ENCODE results near the gene ERICH6B. TPM values are rescaled to one million over a fixed set of nuclear protein-coding genes. Genes with fewer than 3 reads are reported as not detected.
A peak's percentile ranks its signal among the peaks of the same experiment; 100 is the strongest.

The ERICH6B gene
- polyA plus RNA-seq, 1 experiment = not detected

DNA sequence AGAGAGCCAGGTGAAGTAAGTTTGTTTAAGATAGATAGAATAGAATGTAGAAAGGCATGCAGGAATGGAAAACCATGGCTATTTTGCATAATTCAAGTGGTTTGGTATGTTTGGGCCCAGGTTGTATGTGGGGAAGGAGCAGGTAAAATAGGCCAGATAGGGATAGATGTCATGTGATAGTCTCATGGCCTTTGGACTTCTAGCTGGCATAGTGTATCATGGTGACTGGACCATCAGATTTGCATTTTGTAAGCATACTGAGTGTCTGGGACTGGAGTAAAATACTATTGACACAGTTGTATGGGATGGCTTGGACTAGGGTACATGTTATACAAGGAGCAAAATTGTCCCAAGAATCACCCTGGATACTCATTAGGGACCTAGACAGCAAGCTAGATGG lies 111.9 kb downstream of the ERICH6B start:
- CTCF ChIA-PET = interaction anchor here (1.3 kb wide), 1 partner anchor 18 kb away, joined by 4 read pairs; no protein-coding TSS in a partner anchor
- Histone ChIP-seq H3K4me3 (ENCODE audit: low read depth, low read length) (no peak overlapping the region), H3K36me3 (ENCODE audit: control insufficient read depth, insufficient read depth, low read length) (peaks cover 14% of the 10 kb centered on the region), H3K27me3 (ENCODE audit: control insufficient read depth, insufficient read depth, low read length) (no peaks in the 10 kb centered on the region)
- TF ChIP-seq, protein P1, sequence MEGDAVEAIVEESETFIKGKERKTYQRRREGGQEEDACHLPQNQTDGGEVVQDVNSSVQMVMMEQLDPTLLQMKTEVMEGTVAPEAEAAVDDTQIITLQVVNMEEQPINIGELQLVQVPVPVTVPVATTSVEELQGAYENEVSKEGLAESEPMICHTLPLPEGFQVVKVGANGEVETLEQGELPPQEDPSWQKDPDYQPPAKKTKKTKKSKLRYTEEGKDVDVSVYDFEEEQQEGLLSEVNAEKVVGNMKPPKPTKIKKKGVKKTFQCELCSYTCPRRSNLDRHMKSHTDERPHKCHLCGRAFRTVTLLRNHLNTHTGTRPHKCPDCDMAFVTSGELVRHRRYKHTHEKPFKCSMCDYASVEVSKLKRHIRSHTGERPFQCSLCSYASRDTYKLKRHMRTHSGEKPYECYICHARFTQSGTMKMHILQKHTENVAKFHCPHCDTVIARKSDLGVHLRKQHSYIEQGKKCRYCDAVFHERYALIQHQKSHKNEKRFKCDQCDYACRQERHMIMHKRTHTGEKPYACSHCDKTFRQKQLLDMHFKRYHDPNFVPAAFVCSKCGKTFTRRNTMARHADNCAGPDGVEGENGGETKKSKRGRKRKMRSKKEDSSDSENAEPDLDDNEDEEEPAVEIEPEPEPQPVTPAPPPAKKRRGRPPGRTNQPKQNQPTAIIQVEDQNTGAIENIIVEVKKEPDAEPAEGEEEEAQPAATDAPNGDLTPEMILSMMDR (IDR thresholded peaks at IDR 0.05; ENCODE audit: insufficient read depth, low read depth, low read length) = no peak
- POLR2A ChIA-PET = no interaction called here
- no peak for DNase-seq (ENCODE audit: low read depth)

DNA sequence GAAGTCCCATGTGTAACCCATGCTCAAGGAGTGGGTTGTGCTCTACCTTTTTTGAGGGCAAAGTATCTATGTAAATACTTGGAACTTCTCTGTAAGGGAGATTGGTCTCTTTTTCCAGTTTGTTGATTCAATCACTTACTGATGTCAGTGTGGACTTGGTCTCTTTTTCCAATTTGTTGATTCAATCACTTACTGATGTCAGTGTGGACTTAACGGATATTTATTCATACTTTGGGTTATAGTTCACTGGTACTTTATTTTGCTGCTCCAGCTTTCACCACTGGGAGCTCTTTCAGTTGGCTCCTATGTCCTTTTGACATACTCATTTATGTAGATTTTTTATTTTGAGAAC lies 114.4 kb downstream of the ERICH6B start:
- peaks cover 13% of the 10 kb centered on the region for H3K36me3 ChIP-seq (ENCODE audit: control insufficient read depth, insufficient read depth, low read length)
- no peaks in the 10 kb centered on the region for H3K27me3 ChIP-seq (ENCODE audit: control insufficient read depth, insufficient read depth, low read length)
- TF ChIP-seq, protein P1 (IDR thresholded peaks at IDR 0.05; ENCODE audit: insufficient read depth, low read depth, low read length) = no peak
- POLR2A ChIA-PET = interaction anchor here (1.1 kb wide), 1 partner anchor 161 kb away, joined by 3 read pairs; no protein-coding TSS in a partner anchor
- CTCF ChIA-PET = interaction anchor here (1.2 to 1.3 kb wide), 2 partner anchors 10 to 11 kb away, joined by 3 to 4 read pairs; no protein-coding TSS in a partner anchor
- DNase-seq (ENCODE audit: low read depth) = no peak
- H3K4me3 ChIP-seq (ENCODE audit: low read depth, low read length) = no peak overlapping the region

DNA sequence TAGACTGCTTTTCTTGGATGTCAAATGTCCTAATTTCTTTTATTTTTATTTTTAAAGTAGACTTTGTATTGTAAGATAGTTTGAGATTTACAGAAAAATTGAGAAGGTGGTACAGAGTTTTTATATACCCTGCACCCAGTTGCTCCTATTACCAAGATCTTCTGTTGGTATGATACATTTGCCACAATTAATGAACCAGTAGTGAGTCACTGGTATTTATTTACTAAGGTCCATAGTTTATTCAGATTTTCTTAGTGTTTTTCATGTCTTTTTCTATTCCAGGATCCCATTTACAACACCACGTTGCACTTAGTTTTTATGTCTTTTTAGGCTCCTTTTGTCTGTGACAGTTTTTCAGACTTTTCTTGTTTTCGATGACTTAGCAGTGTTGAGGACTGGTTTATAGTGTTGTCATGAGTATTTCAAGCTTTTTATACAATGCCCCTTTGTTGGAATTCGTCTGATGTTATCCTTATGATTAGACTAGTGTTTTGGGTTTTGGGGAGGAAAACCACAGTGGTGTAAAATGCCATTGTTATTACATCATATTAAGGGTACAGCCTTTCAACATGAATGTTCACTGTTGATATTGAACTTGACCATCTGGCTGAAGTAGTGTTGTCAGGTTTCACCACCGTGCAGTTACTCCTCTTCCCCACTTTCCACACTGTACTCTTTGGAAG lies 114.9 kb downstream of the ERICH6B start:
- CTCF ChIA-PET = interaction anchor here (0.6 to 1.2 kb wide), 2 partner anchors 10 to 1146 kb away, joined by 3 to 4 read pairs; no protein-coding TSS in a partner anchor
- peaks cover 14% of the 10 kb centered on the region for H3K36me3 ChIP-seq (ENCODE audit: control insufficient read depth, insufficient read depth, low read length)

DNA sequence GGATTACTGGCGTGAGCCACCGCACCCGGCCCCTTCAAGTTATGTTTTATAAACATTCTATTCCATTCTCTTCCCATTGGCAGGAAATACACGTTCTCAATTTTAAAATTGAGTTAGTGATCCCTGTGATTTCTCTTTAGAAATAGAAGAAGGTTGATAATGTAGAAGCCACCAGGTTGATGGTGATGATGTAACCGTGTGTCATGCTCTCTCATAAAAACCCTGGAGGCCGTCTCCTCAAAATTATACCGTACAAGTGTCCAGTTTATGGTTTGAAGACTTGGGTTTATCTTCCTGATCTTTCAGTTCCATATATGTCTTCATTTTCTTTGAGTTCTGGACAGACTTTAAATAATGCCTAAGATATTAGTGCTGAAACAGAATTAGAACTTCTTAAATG lies 118.6 kb downstream of the ERICH6B start:
- TF ChIP-seq, protein P1 (IDR thresholded peaks at IDR 0.05; ENCODE audit: insufficient read depth, low read depth, low read length) = no peak
- H3K4me3 ChIP-seq (ENCODE audit: low read depth, low read length) = no peak overlapping the region
- H3K27me3 ChIP-seq (ENCODE audit: control insufficient read depth, insufficient read depth, low read length) = no peaks in the 10 kb centered on the region
- no peak for DNase-seq (ENCODE audit: low read depth)
- ChIA-PET POLR2A (no interaction called here), CTCF (no interaction called here)
- peaks cover 4% of the 10 kb centered on the region; the same call in 1 of the 2 replicates for H3K36me3 ChIP-seq (ENCODE audit: control insufficient read depth, insufficient read depth, low read length)

More for the DNA sequence above, 114.9 kb downstream of the ERICH6B start:
- POLR2A ChIA-PET = interaction anchor here (1.1 kb wide), 1 partner anchor 160 kb away, joined by 3 read pairs; no protein-coding TSS in a partner anchor
- TF ChIP-seq, protein P1 (IDR thresholded peaks at IDR 0.05; ENCODE audit: insufficient read depth, low read depth, low read length) = no peak
- Histone ChIP-seq H3K4me3 (ENCODE audit: low read depth, low read length) (no peak overlapping the region), H3K27me3 (ENCODE audit: control insufficient read depth, insufficient read depth, low read length) (no peaks in the 10 kb centered on the region)
- DNase-seq (ENCODE audit: low read depth) = peak; percentile 69

DNA sequence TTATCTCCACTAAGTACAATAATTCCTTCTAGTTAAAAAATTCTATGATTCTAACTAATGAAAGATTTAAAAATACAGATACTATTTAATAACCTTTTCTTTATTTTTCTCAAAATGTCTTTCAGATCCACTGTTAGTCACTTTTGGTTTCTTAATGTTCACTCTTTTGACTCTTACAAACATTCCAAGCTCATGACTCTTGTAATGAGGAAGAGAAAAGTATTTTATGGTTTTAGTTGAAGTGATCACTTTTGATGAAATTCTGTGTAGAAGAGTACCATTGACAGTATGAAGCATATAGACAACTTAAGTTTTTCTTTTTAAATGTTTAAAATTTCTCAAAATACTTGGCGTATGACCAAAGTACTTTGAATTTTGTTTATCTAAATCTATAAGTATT lies 123.0 kb downstream of the ERICH6B start:
- Histone ChIP-seq H3K27me3 (ENCODE audit: control insufficient read depth, insufficient read depth, low read length) (no peaks in the 10 kb centered on the region), H3K4me3 (ENCODE audit: low read depth, low read length) (no peak overlapping the region), H3K36me3 (ENCODE audit: control insufficient read depth, insufficient read depth, low read length) (peaks cover 3% of the 10 kb centered on the region)
- CTCF ChIA-PET = no interaction called here
- no peak for DNase-seq (ENCODE audit: low read depth)
- POLR2A ChIA-PET = no interaction called here
- TF ChIP-seq, protein P1 (IDR thresholded peaks at IDR 0.05; ENCODE audit: insufficient read depth, low read depth, low read length) = no peak

Small RNA genes within 50 kb of the gene (small RNA-seq; reads per million reads assigned to genes)
- gene RNA5SP27 (ENCODE audit: insufficient read length, low read depth, low replicate concordance) (not detected), gene TIMM9P3 (ENCODE audit: insufficient read length, low read depth, low replicate concordance) (not detected)

Other genes starting within 250 kb of the ERICH6B start
- gene SLC25A30, start 197.4 kb downstream of the ERICH6B start, polyA plus RNA-seq (2011; rRNA removed) = 10.4 and 13.7 TPM in 2 replicates
- gene COG3, start 150.8 kb downstream of the ERICH6B start, polyA plus RNA-seq (2011; rRNA removed) = 13.9 and 23.2 TPM in 2 replicates
- gene CBY2, start 86.6 kb upstream of the ERICH6B start, polyA plus RNA-seq (2011; rRNA removed) = not detected in 2 replicates
- not detected in 2 replicates for gene SIAH3, start 236.0 kb upstream of the ERICH6B start, polyA plus RNA-seq (2011; rRNA removed)